Stimulated activated CD4-positive, alpha-beta T cell treated with anti-CD3 and anti-CD28 coated beads, Interleukin-2, amount 100 ng/mL, for 48 hours (primary cell): ENCODE results near the gene LRP8.

Source experiments
- DNase-seq, 2 donors: peaks; one replicate each; pipeline ENCODE4 v3.0.0-alpha.2; 2020

LRP8 gene

GRCh38 chr1:53321776-53322602 lies 5.9 kb downstream of the LRP8 start:
- DNase-seq: no peak

- no peak for DNase-seq
Observed at GRCh38 chr1:53321366-53321765, 6.5 kb downstream of the LRP8 start.

- DNase-seq: no peak
Observed at GRCh38 chr1:53320646-53321045, 7.2 kb downstream of the LRP8 start.

GRCh38 chr1:53319296-53320101 lies 8.4 kb downstream of the LRP8 start:
- no peak for DNase-seq

- no peak for DNase-seq
Observed at GRCh38 chr1:53317646-53318539, 10.0 kb downstream of the LRP8 start.

- no peak for DNase-seq
Observed at GRCh38 chr1:53316766-53317581, 10.9 kb downstream of the LRP8 start.

- no peak for DNase-seq
Observed at GRCh38 chr1:53316424-53316765, 11.5 kb downstream of the LRP8 start.

- no peak for DNase-seq
Observed at GRCh38 chr1:53315456-53316423, 12.1 kb downstream of the LRP8 start.

- DNase-seq: no peak
Observed at GRCh38 chr1:53315046-53315445, 12.8 kb downstream of the LRP8 start.

GRCh38 chr1:53314606-53315005 lies 13.3 kb downstream of the LRP8 start:
- DNase-seq: no peak

GRCh38 chr1:53314096-53314495 lies 13.8 kb downstream of the LRP8 start:
- no peak for DNase-seq

GRCh38 chr1:53313556-53313955 lies 14.3 kb downstream of the LRP8 start:
- no peak for DNase-seq

GRCh38 chr1:53311702-53312305 lies 16.1 kb downstream of the LRP8 start:
- DNase-seq: no peak

GRCh38 chr1:53310847-53311681 lies 16.8 kb downstream of the LRP8 start:
- no peak for DNase-seq

- no peak for DNase-seq
Observed at GRCh38 chr1:53309802-53310201, 18.1 kb downstream of the LRP8 start.

GRCh38 chr1:53308506-53308905 lies 19.4 kb downstream of the LRP8 start:
- no peak for DNase-seq

GRCh38 chr1:53307037-53307436 lies 20.8 kb downstream of the LRP8 start:
- no peak for DNase-seq

- no peak for DNase-seq
Observed at GRCh38 chr1:53306168-53306567, 21.7 kb downstream of the LRP8 start.

GRCh38 chr1:53305650-53306049 lies 22.2 kb downstream of the LRP8 start:
- DNase-seq: no peak

GRCh38 chr1:53304527-53304926 lies 23.3 kb downstream of the LRP8 start:
- no peak for DNase-seq
